HG02840 (cell line): ENCODE results near the gene BEGAIN.

ENCODE experiments used
- ATAC-seq: cut with Tn5 transposase; IDR thresholded peaks from one replicate; pipeline ENCODE4 v1.9.1; 2021; ENCODE audit warnings: mild to moderate bottlenecking, moderate library complexity, moderate number of reproducible peaks; ENCODE audit not compliant: unreplicated experiment, low FRiP score

BEGAIN gene

DNA sequence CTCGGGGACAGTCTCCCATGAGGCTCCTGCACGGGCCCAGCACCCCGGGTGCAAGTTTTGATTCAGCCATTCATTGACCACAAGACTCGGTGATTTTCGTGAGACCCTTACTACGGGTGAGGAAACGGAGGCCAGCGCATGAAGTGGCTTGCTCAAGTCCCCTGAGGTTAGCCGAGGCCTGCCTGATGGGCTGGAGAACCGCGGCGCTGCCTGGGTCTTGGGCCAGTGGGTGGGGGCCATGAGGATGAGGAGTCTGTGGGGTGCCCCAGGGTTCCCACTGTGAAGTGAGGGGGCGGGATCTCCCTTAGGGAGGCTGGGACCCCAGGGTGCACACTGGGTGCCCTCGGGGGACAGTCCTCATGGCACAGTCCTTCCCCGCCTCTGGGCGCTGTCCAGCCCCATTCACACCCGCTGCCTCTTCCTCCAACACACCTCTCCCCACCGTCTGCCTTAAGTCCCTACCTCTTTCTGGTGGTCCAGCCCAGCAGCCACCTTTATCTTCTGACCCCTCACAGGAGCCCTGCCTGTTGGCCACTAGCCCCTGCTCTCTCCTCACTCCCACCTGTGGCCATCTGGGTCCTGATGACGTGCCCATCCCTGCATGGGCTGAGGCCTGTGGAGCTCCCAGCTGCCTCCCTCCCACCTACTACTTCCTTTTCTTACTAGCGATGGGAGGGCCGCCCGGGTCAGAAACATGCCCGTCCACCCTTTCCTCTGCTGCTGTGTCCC lies 16.3 kb downstream of the BEGAIN start:
- no peak for ATAC-seq

DNA sequence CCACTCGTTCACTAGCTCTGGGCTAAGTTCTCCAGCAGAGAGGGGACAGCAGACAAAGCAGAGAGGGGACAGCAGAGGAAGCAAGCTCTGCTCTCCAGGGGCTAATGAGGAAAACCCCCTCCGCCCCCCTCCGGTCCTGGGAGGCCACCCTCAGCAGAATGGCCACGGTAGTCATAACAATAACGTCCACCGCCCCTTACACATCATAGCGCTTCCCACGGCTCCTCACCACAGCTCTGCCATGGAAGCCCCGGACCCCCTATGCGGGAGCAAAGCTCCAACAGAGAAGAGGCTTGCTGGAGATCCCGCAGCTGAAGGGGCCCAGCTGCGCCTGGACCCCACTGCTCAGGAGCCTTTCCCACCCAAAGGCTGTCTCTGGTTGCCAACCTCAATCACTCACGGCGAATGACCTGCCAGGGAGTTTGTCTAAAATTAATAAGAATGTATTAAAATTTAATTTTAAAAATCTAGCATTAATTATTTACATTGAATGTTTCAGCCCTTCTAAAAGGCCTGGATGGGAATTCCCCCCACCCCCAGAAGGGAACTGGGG lies 17.4 kb downstream of the BEGAIN start:
- no peak for ATAC-seq

DNA sequence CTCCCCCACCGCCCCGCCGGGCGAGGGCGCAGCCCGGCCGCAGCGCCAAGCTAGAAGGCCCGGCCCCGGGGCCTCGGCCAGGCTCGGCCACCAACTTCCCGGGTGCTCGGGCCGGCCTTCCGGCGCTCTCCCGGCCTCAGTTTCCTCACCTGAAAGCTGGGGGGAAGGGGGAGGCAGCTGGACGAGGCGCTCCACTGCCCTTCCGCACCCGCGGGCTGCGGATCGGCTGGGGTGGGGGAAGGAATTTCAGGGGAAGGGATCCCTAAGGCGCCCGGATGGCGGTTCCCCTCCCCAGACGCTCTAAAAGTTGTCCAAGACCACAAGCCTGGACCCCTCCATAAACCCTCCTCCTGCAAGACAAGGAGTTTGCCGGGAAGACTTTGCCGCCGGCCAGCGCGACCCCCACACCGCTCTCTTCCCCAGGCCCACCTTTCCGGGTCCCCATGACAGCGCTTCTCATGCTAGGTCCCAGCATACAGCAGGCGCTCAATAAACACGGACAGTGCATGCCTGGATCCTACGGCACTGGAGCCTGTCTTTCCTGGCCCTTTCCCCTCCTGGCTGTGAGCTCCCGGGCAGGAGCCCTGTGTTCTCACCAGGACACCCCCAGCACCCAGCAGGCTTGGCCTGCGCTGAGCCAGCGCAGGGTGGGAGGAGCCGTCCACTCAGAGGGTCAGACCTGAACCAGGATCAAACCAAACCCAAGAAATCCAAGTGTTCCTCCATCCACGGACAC lies 18.1 kb downstream of the BEGAIN start:
- ATAC-seq, result no peak

DNA sequence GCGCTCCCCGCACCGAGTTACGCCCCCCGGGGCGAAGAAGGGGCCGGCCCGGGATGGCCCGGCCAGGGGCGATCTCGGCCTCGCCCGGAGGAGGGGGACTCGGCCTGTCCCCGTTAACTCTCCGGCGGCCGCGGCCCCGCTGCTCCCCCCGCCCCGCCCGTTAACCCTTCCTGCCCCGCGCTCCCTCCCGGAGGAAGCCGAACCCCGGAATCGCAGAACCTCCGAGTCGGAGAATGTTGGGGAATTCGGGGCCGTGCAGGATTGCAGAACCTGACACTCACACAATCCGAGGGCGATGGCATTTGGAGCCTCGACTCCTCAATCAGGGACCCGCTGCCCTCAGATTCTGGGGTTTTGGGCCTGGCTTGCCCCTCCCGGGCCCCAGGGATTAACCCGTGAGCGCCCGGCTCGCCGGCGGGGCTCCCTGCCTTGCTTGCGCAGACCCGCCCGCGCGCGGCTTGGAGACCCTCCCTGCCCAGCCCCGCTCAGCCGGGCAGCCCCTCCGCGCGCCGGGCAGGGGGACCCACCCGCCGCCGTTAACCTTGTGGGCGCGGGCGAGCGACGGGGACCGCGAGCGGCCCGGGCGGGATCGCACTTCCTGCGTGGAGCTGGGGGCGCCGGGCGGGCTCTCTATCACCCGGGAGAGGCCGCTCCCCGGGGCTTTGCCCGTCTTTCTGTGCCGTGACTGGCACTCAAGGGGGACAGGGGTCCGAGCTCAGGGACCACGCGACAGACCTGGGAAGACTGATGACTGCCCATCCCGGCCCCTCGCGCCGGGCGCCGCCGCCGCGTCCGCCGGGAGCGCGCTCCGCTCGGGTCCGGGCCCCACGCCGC lies 18.8 kb downstream of the BEGAIN start:
- no peak for ATAC-seq

DNA sequence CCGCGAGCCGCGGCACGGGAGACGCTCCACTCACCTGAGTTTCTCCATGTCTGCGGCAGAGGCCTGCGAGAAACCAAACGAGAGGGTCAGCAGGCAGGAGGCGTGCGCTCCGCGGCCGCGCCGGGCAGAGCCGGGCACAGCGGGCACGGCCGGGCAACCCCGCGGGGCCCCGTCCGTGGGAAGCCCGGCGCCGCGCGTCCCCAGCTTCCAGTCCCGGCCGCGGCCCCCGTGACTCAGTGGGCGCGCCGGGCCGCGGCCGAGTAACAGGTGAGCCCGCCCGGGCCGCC lies 19.4 kb downstream of the BEGAIN start:
- no peak for ATAC-seq

DNA sequence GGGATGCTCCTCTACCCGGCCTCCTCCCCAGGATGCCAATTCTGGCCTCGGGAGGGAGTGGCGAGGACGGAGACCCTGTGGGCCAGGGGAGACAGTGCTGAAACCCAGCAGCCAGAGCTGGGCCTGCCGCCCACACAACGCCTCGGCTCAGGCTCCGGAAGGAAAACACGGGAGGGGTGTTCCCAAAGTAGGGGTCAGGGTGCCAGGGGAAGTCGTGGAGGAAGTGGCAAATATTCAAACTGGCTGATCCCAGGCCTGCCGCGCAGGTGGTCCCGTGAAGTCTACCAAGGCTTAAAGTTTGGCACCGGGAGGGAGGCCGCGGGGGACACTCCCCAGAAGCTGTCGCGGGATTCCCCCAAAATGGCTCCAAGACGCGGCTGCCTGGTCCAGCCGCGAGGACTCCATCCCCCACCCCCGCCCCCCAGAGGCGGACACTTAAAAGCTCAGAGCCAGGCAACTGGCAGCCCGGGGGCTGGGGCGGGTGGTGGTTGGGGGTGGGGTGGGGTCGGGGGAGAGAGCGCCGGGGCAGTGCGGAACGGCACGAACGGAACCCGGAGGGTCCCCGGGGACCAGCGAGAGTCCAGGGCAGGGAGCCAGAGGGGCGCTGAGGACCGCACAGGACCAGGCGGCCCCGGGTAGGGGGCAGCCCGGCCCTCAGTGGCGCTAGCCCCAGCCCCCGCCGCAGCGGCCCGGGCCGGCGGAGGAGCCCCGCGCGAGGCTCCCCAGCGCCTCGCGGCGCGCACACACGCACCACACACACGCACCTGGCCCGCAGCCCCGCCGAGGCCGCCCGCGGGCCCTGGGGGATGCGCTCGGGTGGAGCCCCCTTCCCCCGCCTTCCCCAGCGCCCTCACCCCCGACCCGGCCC lies 20.0 kb downstream of the BEGAIN start:
- ATAC-seq, result no peak

DNA sequence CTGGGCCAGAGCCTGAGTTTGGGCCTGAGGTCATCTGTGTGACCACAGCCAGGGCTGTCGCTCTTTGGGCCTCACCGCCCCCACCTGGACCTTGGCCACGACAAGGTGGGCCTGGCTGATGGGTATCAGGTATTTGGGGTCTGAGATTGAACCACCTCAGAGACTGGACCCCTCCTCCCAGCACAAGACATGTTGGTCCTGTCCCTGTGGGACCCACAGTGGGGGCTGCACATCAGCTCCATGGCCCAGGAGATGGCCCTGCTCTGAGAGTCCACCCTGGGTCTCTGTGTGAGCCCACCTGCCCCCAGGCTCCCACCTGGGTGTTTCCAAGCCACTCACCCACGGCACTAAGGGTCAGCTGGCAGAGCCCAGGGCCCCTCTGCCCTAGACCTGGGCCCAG lies 20.6 kb downstream of the BEGAIN start:
- ATAC-seq, result no peak

DNA sequence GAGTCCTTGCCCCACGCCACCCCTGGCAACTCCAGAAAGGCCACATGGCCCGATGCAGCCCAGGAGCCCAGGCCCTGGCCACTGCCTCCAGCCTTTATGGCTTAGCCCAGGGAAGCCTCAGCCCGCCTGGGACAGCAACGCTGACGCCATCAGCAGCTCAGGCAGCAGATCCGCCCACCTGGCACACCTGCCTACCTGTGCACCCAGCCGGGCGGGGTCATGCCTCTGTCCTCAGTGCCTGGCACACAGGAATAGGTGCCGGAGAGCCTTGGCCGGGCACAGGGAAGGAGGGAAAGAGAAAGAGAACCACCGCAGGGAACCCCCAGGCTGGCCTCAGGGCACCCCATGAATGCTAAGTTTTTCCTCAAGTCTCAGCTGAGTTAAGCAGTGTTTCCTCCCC lies 21.1 kb downstream of the BEGAIN start:
- ATAC-seq, result no peak

DNA sequence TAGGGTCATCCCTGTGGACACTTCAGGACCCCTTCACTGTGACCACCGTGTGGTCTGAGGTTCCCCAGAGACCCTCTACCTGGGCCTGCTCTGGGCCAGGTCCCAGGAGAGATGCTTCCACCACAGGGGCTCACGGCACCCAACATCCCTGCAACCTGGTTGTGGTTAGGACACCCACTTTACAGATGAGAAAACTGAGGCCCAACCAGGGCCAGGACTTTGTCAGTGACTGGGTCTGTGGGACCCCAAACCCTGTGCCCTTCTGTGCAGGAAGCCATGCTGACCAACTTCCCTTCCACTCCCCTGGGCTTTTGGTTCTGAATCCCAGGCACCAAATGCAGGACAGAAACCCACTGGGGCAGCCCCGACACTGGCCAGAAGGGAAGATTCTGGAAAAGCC lies 21.6 kb downstream of the BEGAIN start:
- no peak for ATAC-seq

DNA sequence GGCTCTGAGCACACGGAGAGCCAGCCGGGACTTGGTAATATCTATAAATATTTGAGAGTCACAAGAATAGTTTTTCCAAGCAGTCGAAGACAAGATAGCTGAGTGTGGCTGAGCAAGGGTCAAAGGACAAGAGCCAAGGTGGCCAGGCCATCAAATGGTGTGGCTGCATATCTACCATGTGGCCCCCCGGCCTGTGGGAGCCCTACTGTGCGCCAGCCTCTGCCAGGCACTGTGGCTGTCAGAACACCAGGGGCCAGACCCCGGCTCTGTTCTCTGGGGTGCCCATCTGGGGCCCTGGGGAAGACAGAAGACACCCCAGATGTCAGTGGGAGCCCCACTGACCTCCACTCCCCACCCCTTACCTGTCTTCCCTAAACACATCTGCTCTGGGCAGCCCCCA lies 22.7 kb downstream of the BEGAIN start:
- no peak for ATAC-seq

DNA sequence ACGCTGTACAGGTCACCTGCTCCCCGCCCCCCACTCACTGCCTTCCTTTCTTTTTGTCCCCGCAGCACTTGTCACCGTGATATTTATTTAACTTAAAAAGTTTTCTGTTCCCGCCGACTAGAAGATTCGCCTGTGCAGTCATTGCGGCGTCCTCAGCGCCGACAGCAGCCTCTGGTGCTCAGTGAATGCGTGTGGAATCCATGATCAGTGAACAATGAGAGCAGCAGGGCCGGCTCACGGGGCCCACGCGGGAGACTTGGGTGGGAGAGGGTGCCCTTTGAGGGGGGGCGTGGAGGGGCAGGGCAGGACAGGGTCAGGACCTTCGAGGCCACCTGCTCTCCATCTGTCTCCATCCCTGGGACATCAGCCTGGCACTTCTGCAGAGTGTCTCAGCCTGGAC lies 24.5 kb downstream of the BEGAIN start:
- ATAC-seq, result no peak

DNA sequence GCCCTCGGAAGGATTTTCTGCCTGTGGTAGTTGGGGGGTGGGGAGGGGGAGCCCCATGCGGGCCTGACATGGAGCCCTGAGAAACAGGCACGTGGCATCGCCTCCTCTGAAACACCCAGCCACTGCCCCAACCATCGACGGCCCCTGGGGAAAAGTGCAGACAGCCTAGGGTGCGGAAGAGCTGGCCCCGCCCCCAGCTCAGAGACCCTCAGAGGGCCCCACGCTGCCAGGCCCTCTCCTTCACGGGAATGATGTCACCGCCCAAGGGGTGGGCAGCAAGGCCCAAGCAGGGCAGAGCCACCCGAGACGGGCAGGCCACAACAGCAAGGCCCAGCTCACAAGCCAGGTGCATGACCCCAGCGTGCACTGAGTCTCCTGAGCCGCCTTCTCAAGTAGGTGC lies 26.2 kb downstream of the BEGAIN start:
- no peak for ATAC-seq

DNA sequence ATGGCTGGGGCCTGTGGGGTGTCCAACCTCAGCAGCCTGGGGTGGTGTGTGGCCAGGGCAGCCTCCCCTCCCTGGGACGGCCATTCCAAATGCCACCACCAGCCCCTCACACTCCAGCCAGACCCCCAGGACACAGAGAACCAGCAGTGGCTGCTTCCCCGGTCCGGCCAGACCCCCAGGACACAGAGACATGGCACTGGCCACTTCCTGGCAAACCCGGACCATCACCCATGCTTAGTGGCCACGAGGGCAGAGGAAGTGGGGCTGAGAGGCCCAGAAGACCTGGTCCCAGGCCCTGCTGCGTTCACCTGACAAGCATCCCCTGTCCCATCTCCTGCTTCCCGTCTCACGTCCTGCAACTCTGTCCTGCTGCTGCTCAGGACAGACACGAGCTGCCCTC lies 26.7 kb downstream of the BEGAIN start:
- ATAC-seq, result no peak

DNA sequence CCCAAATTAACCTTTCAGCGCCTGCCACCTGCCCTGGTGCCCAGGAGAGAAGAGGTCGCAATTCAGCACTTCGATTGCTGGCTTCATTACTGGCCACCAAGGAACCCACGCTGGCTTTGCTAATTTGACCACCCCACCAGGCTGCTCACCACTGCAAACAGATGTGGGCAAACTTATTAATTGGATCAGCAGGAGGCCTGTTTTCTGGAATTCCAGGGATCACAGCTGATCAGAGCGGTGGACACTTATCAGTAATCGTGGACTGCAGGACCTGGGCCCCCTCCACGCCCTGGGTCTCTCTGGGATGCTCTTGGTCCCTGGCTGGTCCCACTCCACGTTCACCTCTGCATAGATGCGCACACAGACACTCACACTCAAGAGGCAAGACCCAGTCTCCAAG lies 27.8 kb downstream of the BEGAIN start:
- ATAC-seq, result no peak

DNA sequence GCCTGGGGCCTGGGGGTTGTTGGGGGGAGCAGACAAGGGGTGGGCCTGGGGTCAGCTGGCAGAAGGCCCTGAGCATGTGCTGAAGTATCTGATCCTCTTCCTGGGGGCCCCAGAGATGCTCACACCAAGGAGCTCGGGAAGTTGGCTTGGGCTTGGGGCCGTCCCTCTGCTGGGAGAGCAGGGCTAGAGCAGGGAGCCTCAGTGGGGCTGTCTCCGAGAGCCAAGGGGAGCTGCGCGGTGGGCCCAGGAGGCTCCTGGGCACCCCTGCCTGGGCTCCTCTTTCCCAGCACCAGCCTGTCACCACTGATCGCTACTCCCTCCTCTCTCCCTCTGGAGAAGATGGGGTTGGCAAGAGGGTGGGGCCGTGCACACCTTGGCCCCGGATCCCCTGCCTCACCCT lies 28.3 kb downstream of the BEGAIN start:
- no peak for ATAC-seq

DNA sequence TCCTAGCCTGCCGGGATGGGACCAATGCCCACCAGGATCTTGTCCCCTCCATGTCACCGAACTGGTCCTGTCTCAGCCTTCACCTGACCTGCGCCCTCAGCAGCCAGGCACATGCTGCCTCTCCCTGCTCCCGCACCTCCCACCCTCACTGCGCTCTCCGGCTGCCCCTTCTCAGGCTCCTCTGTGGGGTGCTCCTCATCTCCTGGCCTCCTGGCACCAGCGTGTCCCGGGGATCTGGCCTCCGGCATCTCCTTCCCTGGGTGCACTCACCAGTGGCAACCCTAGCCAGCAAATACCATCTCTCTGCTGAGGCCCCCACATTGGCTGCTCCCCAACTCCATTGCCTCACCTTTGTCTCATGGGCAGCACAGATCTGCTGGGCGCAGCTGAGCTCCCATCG lies 29.0 kb downstream of the BEGAIN start:
- ATAC-seq, result no peak

DNA sequence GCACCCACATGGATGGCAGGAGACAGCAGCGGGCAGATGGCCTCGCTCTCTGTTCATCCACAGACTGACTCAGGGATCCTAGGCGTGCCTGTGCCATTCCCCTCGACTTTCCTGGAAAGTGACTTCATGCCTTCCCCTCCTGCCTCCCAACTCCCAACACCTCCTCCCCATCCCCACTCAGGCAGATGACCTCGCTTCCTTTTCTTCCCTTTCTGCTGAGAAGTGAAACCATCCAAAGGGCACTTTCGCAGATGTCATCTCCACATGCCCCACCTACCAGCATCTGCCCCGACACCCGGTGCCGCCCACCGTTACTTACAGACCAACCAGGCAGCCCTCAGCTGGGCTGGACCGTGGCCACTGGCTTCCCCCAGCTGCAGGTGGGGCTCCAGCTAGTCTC lies 29.6 kb downstream of the BEGAIN start:
- no peak for ATAC-seq

DNA sequence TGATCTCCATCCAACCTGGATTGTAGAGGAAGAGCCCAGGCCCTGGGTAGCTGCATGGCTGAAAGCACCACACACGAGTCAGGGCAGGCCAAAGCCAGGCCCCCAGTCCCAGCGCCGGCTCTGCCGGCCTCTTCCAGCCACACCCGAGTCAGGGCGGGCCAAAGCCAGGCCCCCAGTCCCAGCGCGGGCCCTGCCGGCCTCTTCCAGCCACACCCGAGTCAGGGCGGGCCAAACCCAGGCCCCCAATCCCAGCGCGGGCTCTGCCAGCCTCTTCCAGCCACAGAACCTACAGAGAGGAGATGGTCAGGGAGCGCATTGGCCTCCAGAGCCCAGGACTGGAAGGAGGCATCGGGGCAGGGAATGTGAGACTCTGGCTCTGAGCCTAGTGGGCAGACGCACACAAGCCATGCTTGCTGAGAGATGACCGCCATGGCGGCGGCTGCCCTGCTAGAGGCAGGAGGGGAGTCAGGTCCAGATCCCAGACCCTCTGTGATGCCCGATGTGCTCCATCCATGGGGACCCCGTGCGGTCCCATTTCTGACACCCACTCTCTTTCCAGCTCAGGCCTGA lies 30.2 kb downstream of the BEGAIN start:
- no peak for ATAC-seq

DNA sequence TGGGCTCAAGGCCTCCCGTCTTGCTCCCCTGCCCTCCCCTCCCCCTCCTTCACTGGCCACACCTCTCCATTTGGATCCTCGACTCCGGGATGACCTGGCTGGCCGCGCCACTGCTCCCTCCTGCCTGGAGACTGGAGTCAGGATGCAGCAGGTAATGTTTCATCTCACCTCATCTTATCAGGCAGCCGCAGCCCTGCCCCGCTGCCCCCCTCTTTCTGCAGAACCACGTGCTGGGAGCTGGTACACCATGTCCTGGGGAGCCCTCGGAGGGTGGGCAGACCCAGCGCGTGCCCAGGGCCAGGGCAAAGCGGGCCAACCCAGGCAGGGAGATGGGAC lies 31.1 kb downstream of the BEGAIN start:
- ATAC-seq, result no peak

DNA sequence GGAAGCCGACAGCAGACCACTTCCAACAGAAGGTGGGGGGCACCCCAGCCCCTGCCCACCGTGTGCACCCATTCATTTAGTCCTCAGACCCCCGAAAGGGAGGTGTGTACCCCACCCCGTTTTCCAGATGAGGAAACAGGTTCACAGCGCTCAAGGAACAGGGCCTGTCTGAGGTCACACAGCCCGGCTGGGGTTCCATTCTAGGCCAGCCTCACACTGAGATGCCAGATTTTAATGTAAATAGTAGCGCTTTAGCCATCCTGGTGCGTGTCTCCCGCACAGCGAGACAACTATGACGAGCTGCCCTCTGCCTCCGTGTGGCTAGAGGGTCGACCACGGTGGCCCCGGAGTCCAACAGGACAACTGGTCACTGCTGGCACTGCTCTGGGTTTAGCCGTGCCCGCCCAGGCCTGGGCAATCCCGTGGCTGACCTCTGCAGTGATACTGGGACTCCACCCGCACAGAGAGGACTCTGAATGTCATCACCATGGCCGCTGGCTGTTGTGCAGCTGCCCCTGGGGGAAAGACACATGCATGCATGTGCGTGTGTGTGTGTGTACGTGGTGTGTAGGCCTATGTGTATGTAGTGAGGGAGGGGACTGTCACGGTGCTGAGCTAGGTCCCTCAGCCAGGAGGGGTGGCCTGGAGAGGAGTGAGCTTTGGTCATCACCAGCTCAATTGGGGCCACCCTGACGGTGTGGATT lies 31.6 kb downstream of the BEGAIN start:
- ATAC-seq, result no peak
